Fibroblast of upper back skin (primary cell): ENCODE data around the gene ZBTB32.

Source experiments
- DNase-seq: peaks from one replicate; pipeline ENCODE4 v3.0.0-alpha.2; 2013

ZBTB32 gene

DNA sequence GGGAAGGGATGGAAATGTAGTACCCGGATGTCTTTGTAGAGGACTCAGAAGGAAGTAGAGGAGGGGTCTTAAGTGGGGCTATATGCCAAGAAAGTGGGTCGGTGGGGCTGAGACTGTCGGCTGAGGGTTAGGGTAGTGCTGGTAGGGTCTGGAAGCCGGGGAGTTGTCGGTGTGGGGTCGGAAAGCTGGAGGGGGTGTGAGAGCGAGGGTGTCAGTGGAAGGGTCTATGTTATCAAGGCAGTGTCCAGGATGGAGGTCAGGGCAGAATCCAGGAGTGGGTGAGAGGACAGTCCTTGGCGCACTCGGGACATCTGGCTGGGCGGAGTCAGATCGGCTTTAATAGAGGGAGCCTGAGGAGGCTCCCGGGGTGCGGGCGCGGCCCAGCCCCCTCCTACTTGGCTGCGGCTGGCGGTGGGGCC is 50.8 kb downstream of the ZBTB32 start:
- no peak for DNase-seq

DNA sequence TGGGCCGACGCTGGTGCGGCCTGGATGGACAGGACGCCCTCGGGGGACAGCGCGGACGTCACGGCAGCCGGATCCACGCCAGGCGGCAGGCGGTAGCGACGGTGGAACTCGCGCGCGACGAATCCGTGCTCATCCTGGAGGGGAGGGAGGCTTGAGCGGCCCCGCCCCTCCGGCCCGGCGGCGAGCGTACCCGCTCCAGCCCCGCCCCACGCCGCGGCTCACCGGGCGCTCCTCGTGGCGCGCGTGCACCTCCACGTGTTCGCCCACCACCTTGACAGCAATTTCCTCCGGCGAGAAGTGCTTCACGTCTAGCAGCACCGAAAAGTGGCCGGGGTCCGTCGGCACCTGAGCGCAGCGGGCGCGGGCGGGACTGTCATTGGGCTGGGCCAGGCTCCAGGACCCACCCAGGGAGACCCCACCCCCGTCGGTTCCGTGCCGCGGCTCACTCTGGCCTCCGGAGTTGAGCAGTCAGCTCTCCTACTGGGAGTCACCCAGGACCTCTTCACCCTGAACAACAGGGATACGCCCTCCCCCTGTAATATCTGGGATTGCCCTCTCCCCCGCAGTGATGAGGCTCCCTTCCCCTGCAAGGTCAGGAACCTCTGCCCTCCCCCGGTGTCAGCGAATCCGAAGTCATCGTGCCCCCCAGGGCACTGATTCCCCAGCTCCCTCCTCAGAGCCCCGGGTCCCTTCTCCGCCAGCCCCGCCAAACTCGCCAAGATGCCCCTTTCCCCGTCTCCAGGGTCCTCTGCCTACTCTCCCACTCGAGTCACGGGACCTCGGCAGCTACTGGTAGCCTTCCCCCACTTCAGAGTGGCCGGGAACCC is 51.4 kb downstream of the ZBTB32 start:
- peak; percentile 65 for DNase-seq

DNA sequence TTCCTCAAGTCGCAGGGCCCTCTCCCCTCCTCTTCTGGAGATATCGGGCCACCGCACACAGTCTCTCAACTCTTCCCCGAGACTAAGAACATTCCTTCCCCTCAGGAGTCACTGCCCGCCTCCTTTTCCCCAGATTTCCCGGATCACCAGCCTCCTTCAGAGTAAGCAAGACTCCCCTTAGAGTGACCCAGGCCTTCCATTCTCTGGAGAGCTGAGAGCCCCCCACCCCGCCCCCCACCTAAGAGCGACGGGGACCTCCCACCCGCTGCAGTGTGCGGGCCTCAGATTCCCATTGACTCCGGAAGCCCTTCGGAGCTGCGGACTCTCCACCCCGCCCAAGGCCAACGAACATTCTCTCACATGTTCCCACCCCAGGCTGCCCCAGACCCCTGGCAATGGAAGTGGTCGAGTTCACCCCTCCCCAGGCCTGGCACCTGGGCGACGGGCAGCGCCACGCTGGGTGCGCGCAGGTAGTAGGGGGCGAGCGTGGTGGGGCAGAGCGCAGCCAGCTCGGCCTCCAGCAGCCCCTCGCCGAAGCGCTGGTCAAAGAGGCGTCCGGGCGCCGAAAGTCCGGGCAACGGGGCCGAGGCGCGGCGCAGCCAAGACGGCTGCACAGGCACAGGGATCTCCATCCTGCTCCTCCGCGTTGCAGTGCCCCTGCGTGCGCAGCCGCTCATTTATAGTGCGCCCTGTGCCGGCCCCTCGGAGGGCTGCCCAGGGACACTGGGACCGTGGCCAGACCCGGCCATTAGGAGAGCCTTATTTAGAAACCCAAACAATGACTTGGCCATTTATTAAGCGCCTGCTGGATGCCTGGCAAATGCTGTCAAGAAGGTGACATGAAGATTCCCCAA is 52.2 kb downstream of the ZBTB32 start, which contains the start of gene HSPB6:
HSPB6 (minus strand) TSS at position 653 of the 854 bp plus-strand sequence; CDS start at position 632, 21 bp downstream.
- peak; percentile 73 for DNase-seq

DNA sequence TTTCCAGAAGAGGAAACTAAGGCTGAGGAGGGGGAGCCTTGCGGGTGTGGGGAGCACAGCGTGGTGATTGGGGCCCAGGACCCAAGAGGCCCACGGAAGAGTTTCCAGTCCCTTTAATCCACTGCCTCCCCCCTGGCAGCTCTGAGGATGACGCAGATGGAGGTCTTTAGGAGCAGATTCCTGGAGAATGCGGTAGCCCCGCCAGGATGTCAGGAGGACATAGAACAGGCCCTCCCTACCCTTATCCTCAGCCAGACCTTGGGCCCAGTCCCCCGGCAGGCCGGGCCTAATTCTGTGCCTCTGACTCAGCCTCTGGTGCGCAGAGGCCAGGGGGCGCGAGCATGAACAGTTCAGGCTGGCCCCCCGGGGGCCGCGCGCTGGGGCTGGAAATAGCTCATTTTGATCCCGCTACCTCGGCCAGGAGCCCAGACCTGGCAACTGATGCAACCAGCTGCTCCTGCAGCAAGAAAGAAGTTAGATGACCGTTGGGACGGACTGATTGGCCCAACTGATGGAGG is 52.9 kb downstream of the ZBTB32 start:
- DNase-seq = peak; percentile 97

DNA sequence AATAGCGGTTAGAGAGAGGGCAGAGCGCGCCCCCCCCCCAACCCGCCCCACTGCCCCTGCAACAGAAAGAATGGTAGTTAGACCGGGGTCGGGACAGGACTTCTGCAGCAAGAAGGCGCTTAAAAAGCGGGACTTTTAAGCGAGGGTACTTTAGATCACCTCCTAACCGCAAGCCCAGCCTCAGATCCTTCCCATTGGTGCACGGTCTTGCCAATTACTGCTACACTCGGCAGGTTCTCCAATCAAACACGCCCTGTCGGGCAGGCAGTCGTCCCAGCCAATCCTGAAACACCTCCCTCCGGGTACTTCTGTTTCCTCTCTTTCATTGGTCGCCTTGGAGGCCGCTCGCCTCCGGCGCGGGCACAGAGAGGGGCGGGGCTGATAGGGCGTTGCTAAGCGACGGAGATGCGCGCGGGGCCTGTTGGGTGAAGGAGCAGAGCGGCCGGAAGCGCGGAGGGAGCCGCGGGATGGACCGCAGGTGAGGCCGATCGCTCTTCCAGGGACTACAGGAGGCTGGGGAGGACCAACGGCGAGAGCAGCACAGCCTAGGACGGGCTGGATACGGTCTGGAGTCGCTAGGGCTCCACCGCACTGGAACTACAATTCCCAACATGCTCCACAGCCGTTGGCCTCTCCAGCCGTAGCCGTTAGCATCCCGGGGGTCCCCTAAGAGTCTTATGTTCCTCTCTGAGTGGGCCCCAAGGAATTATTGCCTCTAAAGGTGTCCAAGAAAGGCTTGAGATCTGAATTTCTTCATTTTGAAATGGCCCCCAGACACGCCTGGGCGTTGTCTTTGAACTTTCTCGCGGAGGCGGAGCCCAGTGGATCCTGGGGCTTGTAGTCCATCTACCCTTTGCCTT is 53.6 kb downstream of the ZBTB32 start, which contains the start of gene PROSER3:
PROSER3 (plus strand) TSS at position 428 of the 860 bp plus-strand sequence; CDS start at position 468, 40 bp downstream.
- DNase-seq = peak; percentile 100

DNA sequence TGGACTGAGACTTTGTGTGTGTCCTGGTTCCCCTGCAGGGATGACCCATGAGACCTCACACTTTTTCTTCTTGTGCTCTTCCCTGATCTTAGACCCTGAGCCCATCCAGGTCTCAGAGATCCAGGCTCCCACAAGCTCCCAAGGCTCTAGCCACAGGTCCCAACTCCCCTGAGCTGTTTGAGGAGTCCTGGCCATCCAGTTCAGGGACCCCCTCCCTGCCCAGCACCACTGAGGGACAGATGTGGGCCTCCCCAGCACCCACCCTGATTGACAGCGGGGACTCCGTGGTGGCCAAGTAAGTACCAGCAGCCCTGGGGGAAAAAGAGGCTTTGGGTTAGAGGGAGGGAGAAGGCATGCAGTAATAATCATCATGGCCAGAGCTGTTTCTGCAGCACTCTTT is 55.3 kb downstream of the ZBTB32 start:
- DNase-seq = no peak

DNA sequence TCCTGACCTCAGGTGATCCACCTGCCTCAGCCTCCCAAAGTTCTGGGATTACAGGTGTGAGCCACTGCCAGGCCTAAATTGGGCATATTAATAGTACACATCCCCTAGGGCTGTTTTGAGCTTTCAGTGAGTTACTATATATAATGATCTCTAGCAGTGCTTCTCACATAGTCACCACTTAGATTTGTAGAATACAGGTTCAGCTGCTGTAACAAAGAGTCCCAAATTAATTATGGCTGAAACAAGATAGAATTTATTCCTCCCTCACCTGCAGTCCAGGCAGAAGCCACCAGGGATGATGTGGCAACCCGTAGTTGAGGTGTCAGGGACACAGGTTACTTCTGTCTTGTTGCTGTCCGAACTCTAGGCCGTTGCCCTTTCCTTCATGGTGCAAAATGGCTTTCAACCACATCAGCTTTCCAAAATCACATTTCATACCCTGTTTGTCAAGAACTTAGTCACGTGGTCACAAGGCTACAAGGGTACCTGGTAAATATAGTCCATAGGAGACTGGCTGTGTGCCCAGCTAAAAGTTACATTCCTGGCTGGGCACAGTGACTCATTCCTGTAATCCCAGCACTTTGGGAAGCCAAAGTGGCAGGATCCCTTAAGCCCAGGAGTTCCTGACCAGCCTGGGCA is 56.5 kb downstream of the ZBTB32 start:
- no peak for DNase-seq

DNA sequence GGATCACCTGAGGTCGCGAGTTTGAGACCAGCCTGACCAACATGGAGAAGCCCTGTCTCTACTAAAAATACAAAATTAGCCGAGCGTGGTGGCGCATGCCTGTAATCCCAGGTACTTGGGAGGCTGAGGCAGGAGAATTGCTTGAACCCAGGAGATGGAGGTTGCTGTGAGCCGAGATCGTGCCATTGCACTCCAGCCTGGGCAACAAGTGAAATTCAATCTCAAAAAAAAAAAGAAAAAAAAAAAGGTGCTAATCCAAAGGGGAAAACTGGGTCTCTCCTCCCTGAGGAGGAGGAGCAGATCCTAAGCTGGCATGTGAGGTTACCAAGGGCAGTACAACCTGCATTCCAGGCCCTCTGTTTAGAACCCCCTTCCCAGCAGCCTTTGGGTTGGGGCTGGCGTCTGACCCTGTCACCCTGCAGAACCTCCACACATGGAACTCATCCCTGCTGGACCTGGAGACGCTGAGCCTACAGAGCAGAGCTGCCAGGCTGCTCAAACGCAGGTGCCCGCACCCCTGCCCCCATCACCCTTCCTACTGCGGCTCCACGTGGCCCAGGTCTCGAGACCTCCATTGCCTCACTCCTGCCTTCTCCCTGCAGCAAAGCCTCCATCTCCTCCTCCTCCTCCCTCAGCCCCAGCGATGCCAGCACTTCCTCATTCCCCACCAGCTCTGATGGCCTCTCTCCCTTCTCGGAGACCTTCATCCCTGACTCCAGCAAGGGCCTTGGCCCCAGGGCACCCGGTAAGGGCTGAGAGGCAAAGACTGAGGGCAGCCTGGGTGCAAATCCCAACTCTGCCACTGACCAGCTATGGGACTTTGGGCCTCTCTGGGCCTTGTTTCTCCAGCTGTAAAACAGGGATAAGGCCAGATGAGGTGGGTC is 60.3 kb downstream of the ZBTB32 start:
- no peak for DNase-seq
